C4-2B (cell line): ENCODE measurements around the gene TUBAL3.

Source experiments
- ZFX ChIP-seq: fragments of 450-650 bp; IDR thresholded peaks from 2 replicates; pipeline ENCODE4 v1.6.1; 2017
- TF ChIP-seq, protein P1 (sequence below): fragments of 450-650 bp; conservative IDR thresholded peaks from 2 replicates; pipeline ENCODE4 v1.5.1; 2017; ENCODE audit warnings: mild to moderate bottlenecking

GRCh38 chr10:5433182-5433581, 28.6 kb upstream of the TUBAL3 start:
- TF ChIP-seq, protein P1, sequence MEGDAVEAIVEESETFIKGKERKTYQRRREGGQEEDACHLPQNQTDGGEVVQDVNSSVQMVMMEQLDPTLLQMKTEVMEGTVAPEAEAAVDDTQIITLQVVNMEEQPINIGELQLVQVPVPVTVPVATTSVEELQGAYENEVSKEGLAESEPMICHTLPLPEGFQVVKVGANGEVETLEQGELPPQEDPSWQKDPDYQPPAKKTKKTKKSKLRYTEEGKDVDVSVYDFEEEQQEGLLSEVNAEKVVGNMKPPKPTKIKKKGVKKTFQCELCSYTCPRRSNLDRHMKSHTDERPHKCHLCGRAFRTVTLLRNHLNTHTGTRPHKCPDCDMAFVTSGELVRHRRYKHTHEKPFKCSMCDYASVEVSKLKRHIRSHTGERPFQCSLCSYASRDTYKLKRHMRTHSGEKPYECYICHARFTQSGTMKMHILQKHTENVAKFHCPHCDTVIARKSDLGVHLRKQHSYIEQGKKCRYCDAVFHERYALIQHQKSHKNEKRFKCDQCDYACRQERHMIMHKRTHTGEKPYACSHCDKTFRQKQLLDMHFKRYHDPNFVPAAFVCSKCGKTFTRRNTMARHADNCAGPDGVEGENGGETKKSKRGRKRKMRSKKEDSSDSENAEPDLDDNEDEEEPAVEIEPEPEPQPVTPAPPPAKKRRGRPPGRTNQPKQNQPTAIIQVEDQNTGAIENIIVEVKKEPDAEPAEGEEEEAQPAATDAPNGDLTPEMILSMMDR = no peak
- no peak for TF ChIP-seq ZFX
